Cardiac fibroblast (primary cell): ENCODE results near the gene MSMO1.

Source experiments
- DNase-seq, 2 donors: peaks; one replicate each; pipeline versions ENCODE4 v3.0.0 to v3.0.0-alpha.2; 2010; ENCODE audit warnings: low read depth in 2 of 2
- H3K4me3 ChIP-seq, 2 donors: replicated peaks in 1 of 2; 1 replicate in 1 of 2; 2 replicates in 1 of 2; pipeline ENCODE4 v1.5.1; 2011; ENCODE audit warnings: low read depth in 2 of 2, low read length in 2 of 2, mild to moderate bottlenecking in 2 of 2, moderate library complexity in 1 of 2
- TF ChIP-seq, protein P1 (sequence below): IDR thresholded peaks from one replicate; pipeline ENCODE4 v1.5.1; 2011; ENCODE audit warnings: low read depth, mild to moderate bottlenecking, low read length, inconsistent platforms

MSMO1 gene

DNA sequence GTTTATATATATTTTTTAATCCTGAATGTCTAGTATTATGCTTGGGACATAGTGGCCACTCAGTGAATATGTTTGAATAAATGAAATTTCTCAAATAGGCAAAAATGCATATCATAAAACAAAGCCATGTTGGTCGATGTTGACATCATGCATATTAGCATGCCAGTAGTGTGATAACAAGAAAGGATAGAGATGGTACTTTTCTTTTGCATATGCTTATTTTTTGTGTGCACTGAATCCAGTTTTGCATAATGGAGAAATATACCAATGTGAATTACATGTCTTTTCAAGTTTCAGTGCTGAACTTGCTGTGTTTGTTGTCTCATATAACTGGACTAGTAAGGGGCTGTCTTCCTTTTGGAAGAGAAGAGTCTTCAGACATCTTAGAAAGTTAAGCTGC, 58.9 kb downstream of the MSMO1 start:
- H3K4me3 ChIP-seq, result no peak overlapping the region
- DNase-seq, result no peak
- TF ChIP-seq, protein P1, sequence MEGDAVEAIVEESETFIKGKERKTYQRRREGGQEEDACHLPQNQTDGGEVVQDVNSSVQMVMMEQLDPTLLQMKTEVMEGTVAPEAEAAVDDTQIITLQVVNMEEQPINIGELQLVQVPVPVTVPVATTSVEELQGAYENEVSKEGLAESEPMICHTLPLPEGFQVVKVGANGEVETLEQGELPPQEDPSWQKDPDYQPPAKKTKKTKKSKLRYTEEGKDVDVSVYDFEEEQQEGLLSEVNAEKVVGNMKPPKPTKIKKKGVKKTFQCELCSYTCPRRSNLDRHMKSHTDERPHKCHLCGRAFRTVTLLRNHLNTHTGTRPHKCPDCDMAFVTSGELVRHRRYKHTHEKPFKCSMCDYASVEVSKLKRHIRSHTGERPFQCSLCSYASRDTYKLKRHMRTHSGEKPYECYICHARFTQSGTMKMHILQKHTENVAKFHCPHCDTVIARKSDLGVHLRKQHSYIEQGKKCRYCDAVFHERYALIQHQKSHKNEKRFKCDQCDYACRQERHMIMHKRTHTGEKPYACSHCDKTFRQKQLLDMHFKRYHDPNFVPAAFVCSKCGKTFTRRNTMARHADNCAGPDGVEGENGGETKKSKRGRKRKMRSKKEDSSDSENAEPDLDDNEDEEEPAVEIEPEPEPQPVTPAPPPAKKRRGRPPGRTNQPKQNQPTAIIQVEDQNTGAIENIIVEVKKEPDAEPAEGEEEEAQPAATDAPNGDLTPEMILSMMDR, result no peak

DNA sequence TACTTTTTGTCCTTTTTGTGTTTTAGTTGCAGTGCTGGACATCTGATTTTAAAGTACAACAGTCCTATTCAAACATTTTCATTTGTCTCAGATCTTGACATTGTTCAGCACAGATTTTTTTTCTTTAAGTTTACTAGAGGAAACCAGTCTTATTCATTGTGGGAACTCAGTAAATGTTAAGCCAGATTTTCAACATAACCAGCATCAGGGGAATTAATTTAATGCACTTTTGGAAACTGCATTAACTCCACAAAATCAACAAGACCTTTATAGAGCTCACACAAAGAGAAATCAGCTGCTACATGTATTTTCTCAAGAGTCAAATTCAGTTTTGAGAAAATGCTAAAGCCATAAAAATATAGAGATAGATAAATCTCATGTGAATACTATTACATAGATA, 61.3 kb downstream of the MSMO1 start:
- TF ChIP-seq, protein P1, result no peak
- no peak overlapping the region for H3K4me3 ChIP-seq
- no peak for DNase-seq
